ENCODE results near the gene RSPH9. TPM values are rescaled to one million over a fixed set of nuclear protein-coding genes. Genes with fewer than 3 reads are reported as not detected.

Gene RSPH9
- total and polyA plus RNA-seq, 12 donors = 0.20 to 1.00 (median 0.37) TPM; not detected in 2

DNA sequence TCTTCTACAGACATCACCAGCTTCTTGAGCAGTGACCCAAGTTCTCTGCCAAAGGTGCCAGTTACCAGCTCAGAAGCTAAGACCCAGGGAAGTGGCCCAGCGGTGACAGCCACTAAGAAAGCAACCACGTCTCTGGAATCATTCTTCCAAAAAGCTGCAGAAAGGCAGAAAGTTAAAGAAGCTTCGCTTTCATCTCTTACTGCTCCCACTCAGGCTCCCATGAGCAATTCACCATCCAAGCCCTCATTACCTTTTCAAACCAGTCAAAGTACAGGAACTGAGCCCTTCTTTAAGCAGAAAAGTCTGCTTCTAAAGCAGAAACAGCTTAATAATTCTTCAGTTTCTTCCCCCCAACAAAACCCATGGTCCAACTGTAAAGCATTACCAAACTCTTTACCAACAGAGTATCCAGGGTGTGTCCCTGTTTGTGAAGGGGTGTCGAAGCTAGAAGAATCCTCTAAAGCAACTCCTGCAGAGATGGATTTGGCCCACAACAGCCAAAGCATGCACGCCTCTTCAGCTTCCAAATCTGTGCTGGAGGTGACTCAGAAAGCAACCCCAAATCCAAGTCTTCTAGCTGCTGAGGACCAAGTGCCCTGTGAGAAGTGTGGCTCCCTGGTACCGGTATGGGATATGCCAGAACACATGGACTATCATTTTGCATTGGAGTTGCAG is 31.0 kb upstream of the RSPH9 start:
- TF ChIP-seq, protein P1, sequence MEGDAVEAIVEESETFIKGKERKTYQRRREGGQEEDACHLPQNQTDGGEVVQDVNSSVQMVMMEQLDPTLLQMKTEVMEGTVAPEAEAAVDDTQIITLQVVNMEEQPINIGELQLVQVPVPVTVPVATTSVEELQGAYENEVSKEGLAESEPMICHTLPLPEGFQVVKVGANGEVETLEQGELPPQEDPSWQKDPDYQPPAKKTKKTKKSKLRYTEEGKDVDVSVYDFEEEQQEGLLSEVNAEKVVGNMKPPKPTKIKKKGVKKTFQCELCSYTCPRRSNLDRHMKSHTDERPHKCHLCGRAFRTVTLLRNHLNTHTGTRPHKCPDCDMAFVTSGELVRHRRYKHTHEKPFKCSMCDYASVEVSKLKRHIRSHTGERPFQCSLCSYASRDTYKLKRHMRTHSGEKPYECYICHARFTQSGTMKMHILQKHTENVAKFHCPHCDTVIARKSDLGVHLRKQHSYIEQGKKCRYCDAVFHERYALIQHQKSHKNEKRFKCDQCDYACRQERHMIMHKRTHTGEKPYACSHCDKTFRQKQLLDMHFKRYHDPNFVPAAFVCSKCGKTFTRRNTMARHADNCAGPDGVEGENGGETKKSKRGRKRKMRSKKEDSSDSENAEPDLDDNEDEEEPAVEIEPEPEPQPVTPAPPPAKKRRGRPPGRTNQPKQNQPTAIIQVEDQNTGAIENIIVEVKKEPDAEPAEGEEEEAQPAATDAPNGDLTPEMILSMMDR (IDR thresholded peaks at IDR 0.05) = no peak
- no peak for TF ChIP-seq POLR2A (IDR thresholded peaks at IDR 0.05)
- Histone ChIP-seq H3K27ac (no peak overlapping the region), H3K27me3 (no peaks in the 10 kb centered on the region), H3K36me3 (replicated peaks in 1 of 2) (peaks cover 0 to 34% of the 10 kb centered on the region in 2 donors), H3K4me1 (replicated peaks in 1 of 2) (no peaks in the 10 kb centered on the region), H3K4me3 (no peak overlapping the region), H3K9me3 (replicated peaks in 1 of 3) (no peaks in the 10 kb centered on the region)
- DNase-seq = no peak
- 93 to 98% (median 94%) methylated on average over 5 to 6 of the region's 6 CpGs for WGBS, 4 donors
- intact Hi-C loops (cut with DNase I) = no loop called here

DNA sequence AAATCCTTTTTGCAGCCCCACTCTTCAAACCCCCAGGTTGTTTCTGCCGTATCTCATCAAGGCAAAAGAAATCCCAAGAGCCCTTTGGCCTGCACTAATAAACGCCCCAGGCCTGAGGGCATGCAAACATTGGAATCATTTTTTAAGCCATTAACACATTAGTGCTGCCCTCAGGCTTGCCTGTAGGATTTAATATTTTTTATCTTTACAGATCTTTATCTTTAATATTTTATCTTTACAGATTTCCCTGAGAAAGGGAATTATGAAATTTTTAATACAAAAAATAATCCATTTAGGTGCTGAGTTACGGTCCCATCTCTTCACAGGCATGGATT is 30.5 kb upstream of the RSPH9 start:
- TF ChIP-seq, protein P1 (IDR thresholded peaks at IDR 0.05) = no peak
- no peak for TF ChIP-seq POLR2A (IDR thresholded peaks at IDR 0.05)
- H3K27me3 ChIP-seq = no peaks in the 10 kb centered on the region
- intact Hi-C loops (cut with DNase I) = no loop called here
- H3K4me3 ChIP-seq = no peak overlapping the region
- no peak overlapping the region for H3K27ac ChIP-seq
- DNase-seq = no peak
- no peaks in the 10 kb centered on the region for H3K4me1 ChIP-seq (replicated peaks in 1 of 2)
- WGBS, 4 donors = 82 to 93% (median 92%) methylated on average over 3 of the region's 3 CpGs
- H3K36me3 ChIP-seq (replicated peaks in 1 of 2) = peaks cover 0 to 34% of the 10 kb centered on the region in 2 donors
- no peaks in the 10 kb centered on the region for H3K9me3 ChIP-seq (replicated peaks in 1 of 3)

DNA sequence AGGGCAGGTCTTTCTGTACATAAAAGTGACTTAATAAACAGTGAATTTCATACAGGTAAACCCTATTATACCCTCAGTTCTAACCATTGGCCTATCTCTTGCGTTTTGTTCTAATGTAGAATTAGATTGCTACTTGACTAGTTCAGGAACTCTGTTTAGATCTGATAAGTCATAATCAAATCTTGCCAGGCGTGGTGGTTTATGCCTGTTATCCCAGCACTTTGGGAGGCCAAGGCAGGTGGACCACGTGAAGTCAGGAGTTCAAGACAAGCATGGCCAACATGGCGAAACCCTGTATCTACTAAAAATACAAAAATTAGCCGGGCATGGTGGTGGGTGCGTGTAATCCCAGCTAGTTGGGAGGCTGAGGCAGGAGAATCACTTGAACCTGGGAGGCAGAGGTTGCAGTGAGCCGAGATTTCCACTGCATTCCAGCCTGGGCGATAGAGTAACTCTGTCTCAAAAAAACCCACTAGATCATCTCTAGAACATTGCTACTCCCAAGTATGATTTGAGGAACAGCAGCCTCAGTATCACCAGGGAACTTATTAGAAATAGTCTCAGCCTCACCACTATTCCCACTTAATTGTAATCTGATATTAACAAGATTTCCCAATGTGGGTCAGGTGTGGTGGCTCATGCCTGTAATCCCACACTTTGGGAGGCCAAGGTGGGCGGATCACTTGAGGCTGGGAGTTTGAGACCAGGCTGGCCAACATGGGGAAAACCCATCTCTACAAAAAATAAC is 27.9 kb upstream of the RSPH9 start:
- no peaks in the 10 kb centered on the region for H3K4me1 ChIP-seq (replicated peaks in 1 of 2)
- no peaks in the 10 kb centered on the region for H3K27me3 ChIP-seq
- H3K9me3 ChIP-seq (replicated peaks in 1 of 3) = no peaks in the 10 kb centered on the region
- intact Hi-C loops (cut with DNase I) = no loop called here
- DNase-seq = peak in 1 of 7 donors; percentile 48
- H3K4me3 ChIP-seq = no peak overlapping the region
- 89 to 95% (median 92%) methylated on average over 9 of the region's 9 CpGs for WGBS, 4 donors
- peaks cover 0 to 41% of the 10 kb centered on the region in 2 donors for H3K36me3 ChIP-seq (replicated peaks in 1 of 2)
- H3K27ac ChIP-seq = no peak overlapping the region
- TF ChIP-seq, protein P1 (IDR thresholded peaks at IDR 0.05) = no peak
- no peak for TF ChIP-seq POLR2A (IDR thresholded peaks at IDR 0.05)

DNA sequence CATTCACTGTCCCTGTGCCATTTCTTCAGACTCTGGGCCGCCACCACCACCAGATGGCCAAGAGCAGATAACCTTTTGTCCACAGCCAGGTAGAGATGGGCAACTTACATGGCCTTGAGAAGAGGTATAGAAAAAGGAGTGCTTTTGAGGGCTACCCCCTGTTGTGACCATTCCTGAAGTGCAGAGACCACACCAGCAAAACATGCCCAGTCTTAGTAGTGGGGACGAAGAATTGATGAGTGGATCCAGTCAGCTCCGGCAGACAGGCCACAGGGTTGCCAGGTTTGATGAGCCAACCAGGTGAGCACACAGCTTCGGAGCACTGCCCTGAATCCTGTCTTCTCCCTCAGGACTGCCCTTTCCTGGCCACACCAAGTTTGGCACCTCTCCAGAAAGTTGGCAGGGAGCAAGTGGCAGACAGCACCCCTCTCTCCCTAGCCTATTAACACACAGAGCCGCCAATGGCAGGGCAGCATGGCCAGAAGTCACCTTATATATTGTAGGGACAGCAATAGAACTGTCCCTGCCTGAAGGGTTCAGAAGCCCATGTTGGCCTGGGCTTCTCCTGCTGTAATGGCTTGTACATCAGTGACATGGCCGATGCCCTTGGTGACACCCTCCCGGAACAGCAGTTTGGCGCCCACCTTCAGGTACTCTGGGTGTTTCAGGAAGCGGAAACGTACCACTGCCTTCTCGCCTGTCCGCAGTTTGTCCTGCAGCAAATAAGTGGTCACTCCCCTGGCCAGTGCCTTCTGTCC is 23.6 kb upstream of the RSPH9 start:
- TF ChIP-seq POLR2A (IDR thresholded peaks at IDR 0.05) = no peak
- TF ChIP-seq, protein P1 (IDR thresholded peaks at IDR 0.05) = no peak
- no peaks in the 10 kb centered on the region for H3K9me3 ChIP-seq (replicated peaks in 1 of 3)
- 93 to 100% (median 94%) methylated on average over 3 to 12 of the region's 12 CpGs for WGBS, 4 donors
- intact Hi-C loops (cut with DNase I) = no loop called here
- no peaks in the 10 kb centered on the region for H3K4me1 ChIP-seq (replicated peaks in 1 of 2)
- H3K4me3 ChIP-seq = no peak overlapping the region
- H3K27me3 ChIP-seq = no peaks in the 10 kb centered on the region
- H3K27ac ChIP-seq = no peak overlapping the region
- peak in 1 of 7 donors; percentile 54 for DNase-seq
- H3K36me3 ChIP-seq (replicated peaks in 1 of 2) = peaks cover 0 to 62% of the 10 kb centered on the region in 2 donors
